Activated CD8-positive, alpha-beta T cell treated with anti-CD3 and anti-CD28 coated beads for 36 hours (primary cell): Measurements from ENCODE around the gene CDK5. TPM values are rescaled to one million over a fixed set of nuclear protein-coding genes. Genes with fewer than 3 reads are reported as not detected.
"Not testable (repeated sequence)": the region's sequence is repeated elsewhere in the genome, so short reads cannot be mapped to it uniquely, and the experiment has no call there.

Experiments used
- ATAC-seq: fragments of 200-7000 bp; cut with Tn5 transposase; one replicate; pipeline ENCODE4 v1.10.0; 2021; ENCODE audit warnings: mild to moderate bottlenecking, moderate library complexity
- CTCF ChIA-PET: fragments of 350-600 bp; sonication (Branson Sonifier 250); formaldehyde crosslinking; loops from one replicate; lab custom pipeline; 2021; ENCODE audit warnings: antibody characterized with exemption; lab: Charles Lee
- POLR2A ChIA-PET: fragments of 350-600 bp; sonication (Branson Sonifier 250); formaldehyde crosslinking; loops from one replicate; lab custom pipeline; 2021; ENCODE audit warnings: antibody characterized with exemption; lab: Charles Lee
- DNase-seq: peaks from one replicate; pipeline ENCODE4 v3.0.0-alpha.2; 2020
- H3K27ac Mint-ChIP-seq: one replicate; pipeline ENCODE4 v1.8.0; 2021; ENCODE audit warnings: mild to moderate bottlenecking, mixed read lengths
- H3K27me3 Mint-ChIP-seq: one replicate; pipeline ENCODE4 v1.8.0; 2021; ENCODE audit warnings: mixed read lengths
- H3K36me3 Mint-ChIP-seq: one replicate; pipeline ENCODE4 v1.8.0; 2021; ENCODE audit warnings: low read depth, mixed read lengths
- H3K4me1 Mint-ChIP-seq: one replicate; pipeline ENCODE4 v1.8.0; 2021; ENCODE audit warnings: low read depth, mixed read lengths
- H3K4me3 Mint-ChIP-seq: one replicate; pipeline ENCODE4 v1.8.0; 2021; ENCODE audit warnings: mild to moderate bottlenecking, moderate library complexity, mixed read lengths
- H3K9me3 Mint-ChIP-seq: one replicate; pipeline ENCODE4 v1.8.0; 2021; ENCODE audit warnings: mixed read lengths
- CTCF ChIP-seq: fragments of 200-600 bp; IDR thresholded peaks from one replicate; pipeline ENCODE4 v1.8.0; 2022; ENCODE audit warnings: antibody characterized with exemption, mild to moderate bottlenecking
- intact Hi-C: fragments of 100-400 bp; cut with micrococcal nuclease; formaldehyde crosslinking; loops from one replicate; pipeline ENCODE4 v1.10.0; 2022
- total RNA-seq, 2 experiments: library from RNA; stranded (reverse); gene quantifications; one replicate each; pipeline ENCODE4 v1.2.3, GENCODE V29; 2021

Gene CDK5
- total RNA-seq, 2 experiments from 2014 or later = 9.9 to 10.4 TPM

DNA sequence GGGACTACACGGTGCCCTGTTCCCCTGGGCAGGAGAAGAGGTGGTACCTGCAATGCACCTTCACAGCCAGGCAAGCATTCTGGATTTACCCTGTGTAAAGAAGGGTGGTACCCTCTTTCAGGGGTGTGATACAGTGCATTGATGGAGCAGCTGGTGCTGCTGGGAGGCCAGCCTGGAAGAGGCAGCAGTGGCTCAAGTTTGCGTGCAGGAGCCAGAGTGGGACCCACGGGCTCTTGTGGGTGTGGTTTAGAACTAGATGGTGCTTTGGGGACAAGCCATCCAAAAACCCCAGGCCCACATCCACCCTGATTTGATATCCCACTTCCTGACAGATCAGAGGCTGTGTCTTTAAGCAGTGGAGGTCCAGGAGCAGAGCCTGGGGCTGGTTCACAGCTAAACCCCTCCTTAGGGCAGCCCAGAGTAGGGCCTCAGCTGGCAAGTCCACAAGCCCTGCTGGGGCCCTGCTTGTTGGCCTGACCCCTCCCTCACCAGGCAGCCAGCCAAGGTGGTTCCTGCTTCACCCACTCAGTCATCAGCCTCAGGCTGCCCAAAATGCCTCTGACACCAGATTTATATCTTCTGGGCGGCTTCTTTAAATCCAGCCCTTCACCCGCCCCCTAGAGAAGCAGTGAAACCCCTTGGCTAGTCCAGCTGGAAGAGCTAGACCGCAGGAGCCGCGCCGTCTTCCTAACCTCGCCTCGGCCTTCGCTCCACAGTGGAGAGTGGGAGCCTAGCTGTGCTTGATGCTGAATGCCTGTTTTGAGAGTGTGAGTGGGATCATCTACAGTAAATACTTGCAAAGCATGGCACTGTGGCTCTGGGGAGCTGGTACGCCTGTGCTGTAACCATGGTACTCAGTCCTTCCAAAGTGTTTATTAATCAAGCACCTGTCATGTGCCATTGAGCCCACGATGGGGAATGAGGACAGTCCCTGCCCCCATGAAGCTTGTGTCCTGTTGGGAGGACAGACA is 10.8 kb downstream of the CDK5 start:
- ChIA-PET CTCF (no interaction called here), POLR2A (interaction anchor here (1.2 to 1.5 kb wide), 2 partner anchors 10 to 13 kb away, joined by 3 to 4 read pairs; no protein-coding TSS in a partner anchor)
- intact Hi-C loops = no loop called here
- no peak for TF ChIP-seq CTCF
- Mint-ChIP-seq H3K4me3 (no peak overlapping the region), H3K27me3 (no peaks in the 10 kb centered on the region), H3K9me3 (no peaks in the 10 kb centered on the region), H3K36me3 (no peaks in the 10 kb centered on the region), H3K27ac (no peak overlapping the region), H3K4me1 (no peaks in the 10 kb centered on the region)
- no peak for ATAC-seq
- no peak for DNase-seq

GRCh38 chr7:151045967-151046366 is 11.7 kb downstream of the CDK5 start:
- POLR2A ChIA-PET = interaction anchor here (1.1 to 1.5 kb wide), 3 partner anchors 9 to 32 kb away, joined by 3 to 4 read pairs (median 3); no protein-coding TSS in a partner anchor
- intact Hi-C loops = no loop called here
- no peaks in the 10 kb centered on the region for H3K27me3 Mint-ChIP-seq
- no peaks in the 10 kb centered on the region for H3K9me3 Mint-ChIP-seq
- H3K36me3 Mint-ChIP-seq = no peaks in the 10 kb centered on the region
- no peaks in the 10 kb centered on the region for H3K4me1 Mint-ChIP-seq
- H3K27ac Mint-ChIP-seq = no peak overlapping the region
- ATAC-seq (no peak), DNase-seq (no peak)
- CTCF ChIA-PET = no interaction called here
- no peak for TF ChIP-seq CTCF
- H3K4me3 Mint-ChIP-seq = no peak overlapping the region

GRCh38 chr7:151045262-151045661 is 12.4 kb downstream of the CDK5 start:
- DNase-seq = no peak
- no peaks in the 10 kb centered on the region for H3K27me3 Mint-ChIP-seq
- ChIA-PET POLR2A (interaction anchor here (1.1 to 1.5 kb wide), 2 partner anchors 8 to 32 kb away, joined by 3 to 4 read pairs; no protein-coding TSS in a partner anchor), CTCF (interaction anchor here (1.0 kb wide), 1 partner anchor 27 kb away, joined by 3 read pairs; no protein-coding TSS in a partner anchor)
- peaks cover 1% of the 10 kb centered on the region for H3K4me1 Mint-ChIP-seq
- no peaks in the 10 kb centered on the region for H3K36me3 Mint-ChIP-seq
- intact Hi-C loops = no loop called here
- no peak for TF ChIP-seq CTCF
- no peak for ATAC-seq
- no peak overlapping the region for H3K4me3 Mint-ChIP-seq
- no peak overlapping the region for H3K27ac Mint-ChIP-seq
- no peaks in the 10 kb centered on the region for H3K9me3 Mint-ChIP-seq

GRCh38 chr7:151043959-151044358 is 13.7 kb downstream of the CDK5 start:
- ChIA-PET POLR2A (interaction anchor here (0.6 kb wide), 1 partner anchor 11 kb away, joined by 3 read pairs; no protein-coding TSS in a partner anchor), CTCF (interaction anchor here (1.0 kb wide), 1 partner anchor 26 kb away, joined by 3 read pairs; no protein-coding TSS in a partner anchor)

DNA sequence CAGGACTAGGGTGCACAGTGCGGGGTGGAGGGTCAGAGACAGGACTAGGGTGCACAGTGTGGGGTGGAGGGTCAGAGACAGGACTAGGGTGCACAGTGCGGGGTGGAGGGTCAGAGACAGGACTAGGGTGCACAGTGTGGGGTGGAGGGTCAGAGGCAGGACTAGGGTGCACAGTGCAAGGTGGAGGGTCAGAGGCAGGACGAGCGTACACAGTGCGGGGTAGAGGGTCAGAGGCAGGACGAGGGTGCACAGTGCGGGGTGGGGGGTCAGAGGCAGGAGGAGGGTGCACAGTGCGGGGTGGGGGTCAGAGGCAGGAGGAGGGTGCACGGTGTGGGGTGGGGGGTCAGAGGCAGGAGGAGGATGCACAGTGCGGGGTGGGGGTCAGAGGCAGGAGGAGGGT is 14.2 kb downstream of the CDK5 start:
- POLR2A ChIA-PET, ATAC-seq, DNase-seq, intact Hi-C loops, CTCF ChIA-PET, H3K27me3 Mint-ChIP-seq, H3K4me3 Mint-ChIP-seq, H3K36me3 Mint-ChIP-seq, H3K9me3 Mint-ChIP-seq, H3K27ac Mint-ChIP-seq: not testable (repeated sequence)
- H3K4me1 Mint-ChIP-seq = peaks cover 20% of the 10 kb centered on the region

More at GRCh38 chr7:151043959-151044358, 13.7 kb downstream of the CDK5 start:
- Mint-ChIP-seq H3K9me3 (no peaks in the 10 kb centered on the region), H3K4me3 (no peak overlapping the region), H3K27me3 (no peaks in the 10 kb centered on the region), H3K36me3 (no peaks in the 10 kb centered on the region), H3K27ac (no peak overlapping the region), H3K4me1 (peaks cover 14% of the 10 kb centered on the region)
- no peak for DNase-seq
- TF ChIP-seq CTCF = no peak
- intact Hi-C loops = no loop called here
- no peak for ATAC-seq
